GM23338 (cell line): Measurements from ENCODE around the gene HIVEP1. TPM values are rescaled to one million over a fixed set of nuclear protein-coding genes. Genes with fewer than 3 reads are reported as not detected.

Experiments
- ATAC-seq: fragments of 200-7000 bp; cut with Tn5 transposase; 3 replicates; pipeline ENCODE4 v1.9.1; 2020
- DNase-seq: peaks from one replicate; pipeline ENCODE4 v3.0.0-alpha.2; 2015; ENCODE audit warnings: low spot score
- H2AFZ ChIP-seq: fragments of 200-600 bp; sonication (generic); 2 replicates; pipeline ENCODE4 v1.8.0; 2016; ENCODE audit warnings: antibody characterized with exemption, mild to moderate bottlenecking, moderate library complexity
- H3F3A ChIP-seq: fragments of 200-600 bp; sonication (generic); replicated peaks from 2 replicates; pipeline ENCODE4 v1.8.0; 2017; ENCODE audit warnings: antibody characterized with exemption, mixed run types, low read depth
- H3K27ac ChIP-seq: fragments of 200-600 bp; sonication (generic); 2 replicates; pipeline ENCODE4 v1.6.1; 2016; ENCODE audit warnings: low read depth
- H3K27me3 ChIP-seq: fragments of 200-600 bp; sonication (generic); 2 replicates; pipeline ENCODE4 v1.8.0; 2016; ENCODE audit warnings: mild to moderate bottlenecking, mixed run types, moderate library complexity; ENCODE audit not compliant: insufficient read depth
- H3K36me3 ChIP-seq: fragments of 200-600 bp; sonication (generic); 2 replicates; pipeline ENCODE4 v1.8.0; 2016; ENCODE audit warnings: mild to moderate bottlenecking; ENCODE audit not compliant: insufficient read depth
- H3K4me1 ChIP-seq: fragments of 200-600 bp; sonication (generic); 2 replicates; pipeline ENCODE4 v1.8.0; 2016; ENCODE audit warnings: mild to moderate bottlenecking, moderate library complexity; ENCODE audit not compliant: insufficient read depth
- H3K4me2 ChIP-seq: fragments of 200-600 bp; sonication (generic); 2 replicates; pipeline ENCODE4 v1.7.1; 2017; ENCODE audit warnings: mixed run types
- H3K4me3 ChIP-seq: fragments of 200-600 bp; sonication (generic); 2 replicates; pipeline ENCODE4 v1.6.1; 2016; ENCODE audit warnings: mixed run types
- H3K79me2 ChIP-seq: fragments of 200-600 bp; sonication (generic); replicated peaks from 2 replicates; pipeline ENCODE4 v1.8.0; 2017; ENCODE audit warnings: mild to moderate bottlenecking; ENCODE audit not compliant: insufficient read depth
- H3K9me2 ChIP-seq: fragments of 200-600 bp; sonication (generic); 2 replicates; pipeline ENCODE4 v1.8.0; 2017; ENCODE audit not compliant: insufficient read depth
- H4K20me1 ChIP-seq: fragments of 200-600 bp; sonication (generic); replicated peaks from 2 replicates; pipeline ENCODE4 v1.8.0; 2017; ENCODE audit warnings: mild to moderate bottlenecking; ENCODE audit not compliant: insufficient read depth
- H3K27ac Mint-ChIP-seq: 2 replicates; pipeline ENCODE4 v1.8.0; 2020; ENCODE audit warnings: inconsistent platforms, mild to moderate bottlenecking, moderate library complexity, mixed read lengths
- H3K27me3 Mint-ChIP-seq: 3 replicates; pipeline ENCODE4 v1.8.0; 2022; ENCODE audit warnings: low read depth, mild to moderate bottlenecking, moderate library complexity, mixed read lengths, inconsistent platforms; ENCODE audit not compliant: insufficient read depth, poor library complexity
- H3K36me3 Mint-ChIP-seq: 3 replicates; pipeline ENCODE4 v1.8.0; 2021; ENCODE audit warnings: low read depth, mild to moderate bottlenecking, inconsistent platforms, moderate library complexity, mixed read lengths
- H3K4me1 Mint-ChIP-seq: 3 replicates; pipeline ENCODE4 v1.8.0; 2020; ENCODE audit warnings: mild to moderate bottlenecking, inconsistent platforms, mixed read lengths
- H3K4me3 Mint-ChIP-seq: 3 replicates; pipeline ENCODE4 v1.8.0; 2021; ENCODE audit warnings: moderate library complexity, mild to moderate bottlenecking, inconsistent platforms, mixed read lengths
- H3K9me3 Mint-ChIP-seq: 3 replicates; pipeline ENCODE4 v1.8.0; 2020; ENCODE audit warnings: moderate library complexity, mild to moderate bottlenecking, inconsistent platforms, mixed read lengths
- CREB1 ChIP-seq: fragments of 250-450 bp; sonication (Bioruptor Pico); IDR thresholded peaks from 2 replicates; pipeline ENCODE4 v1.5.0; 2020; ENCODE audit warnings: low read depth, mild to moderate bottlenecking, moderate library complexity
- EZH2 ChIP-seq: fragments of 200-600 bp; sonication (generic); IDR thresholded peaks from one replicate; pipeline ENCODE4 v1.8.0; 2017; ENCODE audit warnings: antibody characterized with exemption, mild to moderate bottlenecking, low read depth; ENCODE audit not compliant: unreplicated experiment
- EZH2phosphoT487 ChIP-seq: fragments of 200-600 bp; sonication (generic); IDR thresholded peaks from one replicate; pipeline ENCODE4 v1.8.1; 2018; ENCODE audit warnings: antibody characterized with exemption; ENCODE audit not compliant: unreplicated experiment
- JUNB ChIP-seq: IDR thresholded peaks from one replicate; pipeline ENCODE4 v1.6.1; 2016; ENCODE audit warnings: antibody characterized with exemption; ENCODE audit not compliant: unreplicated experiment
- NANOG ChIP-seq: IDR thresholded peaks from 2 replicates; pipeline ENCODE4 v1.6.1; 2016; ENCODE audit warnings: antibody characterized with exemption, borderline replicate concordance
- POLR2AphosphoS5 ChIP-seq: IDR thresholded peaks from 2 replicates; pipeline ENCODE4 v1.6.1; 2016; ENCODE audit warnings: antibody characterized with exemption, low read depth
- STAT1 ChIP-seq: IDR thresholded peaks from one replicate; pipeline ENCODE4 v1.6.1; 2016; ENCODE audit warnings: antibody characterized with exemption; ENCODE audit not compliant: unreplicated experiment
- ZNF114 ChIP-seq: fragments of 250-450 bp; sonication (Bioruptor Pico); IDR thresholded peaks from 2 replicates; pipeline ENCODE4 v1.5.0; 2020; ENCODE audit warnings: mild to moderate bottlenecking, moderate library complexity
- ZNF331 ChIP-seq: fragments of 250-450 bp; sonication (Bioruptor Pico); IDR thresholded peaks from 2 replicates; pipeline ENCODE4 v1.5.0; 2020; ENCODE audit warnings: low read depth, mild to moderate bottlenecking, moderate library complexity
- polyA plus RNA-seq: library from polyadenylated mRNA; unstranded; fragments of >200 nt; fragmentation: Nextera tagmentation; extraction: Ambion mirVana; gene quantifications from 2 replicates; pipeline ENCODE4 v1.2.1, GENCODE V29; 2016
- total RNA-seq: library from RNA; depleted of rRNA; stranded (reverse); fragments of >200 nt; shearing (Covaris generic); gene quantifications from 2 replicates; pipeline ENCODE4 v1.2.3, GENCODE V29; 2014
- TF ChIP-seq, protein P1 (sequence below): IDR thresholded peaks from one replicate; pipeline ENCODE4 v1.6.1; 2018; ENCODE audit warnings: antibody characterized with exemption; ENCODE audit not compliant: unreplicated experiment
- TF ChIP-seq, protein P2 (sequence below): fragments of 250-450 bp; sonication (Bioruptor Pico); IDR thresholded peaks from 2 replicates; pipeline ENCODE4 v1.5.0; 2020; ENCODE audit warnings: mild to moderate bottlenecking, moderate library complexity
- TF ChIP-seq, protein P3 (sequence below): IDR thresholded peaks from 2 replicates; pipeline ENCODE4 v1.6.1; 2016; ENCODE audit warnings: antibody characterized with exemption
- TF ChIP-seq, protein P4 (sequence below), 2 experiments: fragments of 200-600 bp in 1 of 2; sonication (generic) in 1 of 2; conservative IDR thresholded peaks; 2 replicates each; pipeline versions ENCODE4 v1.5.1 to v1.6.1; 2016 to 2017; ENCODE audit warnings: antibody characterized with exemption in 2 of 2, low read depth in 2 of 2, mild to moderate bottlenecking in 2 of 2, moderate library complexity in 1 of 2

HIVEP1 gene
- total and polyA plus RNA-seq, 2 experiments from 2014 or later, result 10.1 to 21.7 TPM

DNA sequence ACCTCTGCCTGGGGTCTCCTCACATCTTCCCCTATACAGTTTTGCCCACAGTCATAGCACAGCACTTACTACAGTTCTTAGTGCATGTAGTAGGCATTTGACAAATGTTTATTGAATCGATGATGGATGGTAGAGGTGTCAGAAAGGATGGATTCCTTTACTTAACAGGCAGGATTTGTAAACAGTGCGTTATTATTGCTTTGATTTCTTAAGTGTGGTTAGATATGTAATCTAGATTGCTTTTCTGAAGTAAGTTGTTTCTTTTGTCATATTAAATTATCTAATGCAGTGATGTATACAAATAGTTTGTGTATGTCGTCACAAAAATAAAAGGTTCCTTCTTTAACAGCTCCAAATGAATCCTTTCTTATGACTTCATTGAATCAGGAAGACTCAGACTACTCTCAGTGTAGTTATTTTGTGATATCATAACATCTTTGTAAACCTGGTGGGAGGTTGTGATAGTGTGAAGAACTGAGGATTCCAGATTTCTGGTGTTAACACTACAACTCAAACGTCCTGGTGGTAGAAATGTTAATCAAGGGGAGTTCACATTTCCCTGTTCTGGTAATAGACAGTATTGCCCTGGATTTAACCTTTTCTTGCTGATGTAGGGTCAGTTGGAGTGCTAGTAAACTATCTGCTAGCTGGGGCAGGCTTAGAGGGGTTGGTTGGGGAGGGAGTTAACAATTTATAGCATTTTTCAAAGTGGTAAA, 87.7 kb downstream of the HIVEP1 start:
- ATAC-seq (no peak), DNase-seq (no peak)
- no peak overlapping the region for H3K4me3 Mint-ChIP-seq
- H3K36me3 ChIP-seq, result no peaks in the 10 kb centered on the region
- H3K9me3 Mint-ChIP-seq, result no peaks in the 10 kb centered on the region
- H3K4me1 Mint-ChIP-seq, result peaks cover 5% of the 10 kb centered on the region
- no peaks in the 10 kb centered on the region for H3K27me3 ChIP-seq
- peaks cover 4% of the 10 kb centered on the region; the same call in 1 of the 2 replicates for H3K79me2 ChIP-seq
- H4K20me1 ChIP-seq, result 0 out of 2 replicates have a peak, but pooled peaks cover 3% of the 10 kb centered on the region
- no peaks in the 10 kb centered on the region for H3K9me2 ChIP-seq
- H3K27ac ChIP-seq, result no peak overlapping the region
- H3K27ac Mint-ChIP-seq, result no peak overlapping the region
- H3K4me2 ChIP-seq, result no peak overlapping the region
- H3K27me3 Mint-ChIP-seq, result no peaks in the 10 kb centered on the region
- no peak overlapping the region for H3K4me3 ChIP-seq
- no peak overlapping the region for H2AFZ ChIP-seq
- H3F3A ChIP-seq, result no peaks in the 10 kb centered on the region
- no peaks in the 10 kb centered on the region for H3K36me3 Mint-ChIP-seq
- TF ChIP-seq NANOG (no peak), JUNB (no peak), EZH2 (no peak), ZNF331 (CRISPR knock-in tag) (no peak), CREB1 (CRISPR knock-in tag) (no peak), ZNF114 (CRISPR knock-in tag) (no peak), EZH2phosphoT487 (no peak), STAT1 (no peak), POLR2AphosphoS5 (no peak)
- TF ChIP-seq, protein P1, sequence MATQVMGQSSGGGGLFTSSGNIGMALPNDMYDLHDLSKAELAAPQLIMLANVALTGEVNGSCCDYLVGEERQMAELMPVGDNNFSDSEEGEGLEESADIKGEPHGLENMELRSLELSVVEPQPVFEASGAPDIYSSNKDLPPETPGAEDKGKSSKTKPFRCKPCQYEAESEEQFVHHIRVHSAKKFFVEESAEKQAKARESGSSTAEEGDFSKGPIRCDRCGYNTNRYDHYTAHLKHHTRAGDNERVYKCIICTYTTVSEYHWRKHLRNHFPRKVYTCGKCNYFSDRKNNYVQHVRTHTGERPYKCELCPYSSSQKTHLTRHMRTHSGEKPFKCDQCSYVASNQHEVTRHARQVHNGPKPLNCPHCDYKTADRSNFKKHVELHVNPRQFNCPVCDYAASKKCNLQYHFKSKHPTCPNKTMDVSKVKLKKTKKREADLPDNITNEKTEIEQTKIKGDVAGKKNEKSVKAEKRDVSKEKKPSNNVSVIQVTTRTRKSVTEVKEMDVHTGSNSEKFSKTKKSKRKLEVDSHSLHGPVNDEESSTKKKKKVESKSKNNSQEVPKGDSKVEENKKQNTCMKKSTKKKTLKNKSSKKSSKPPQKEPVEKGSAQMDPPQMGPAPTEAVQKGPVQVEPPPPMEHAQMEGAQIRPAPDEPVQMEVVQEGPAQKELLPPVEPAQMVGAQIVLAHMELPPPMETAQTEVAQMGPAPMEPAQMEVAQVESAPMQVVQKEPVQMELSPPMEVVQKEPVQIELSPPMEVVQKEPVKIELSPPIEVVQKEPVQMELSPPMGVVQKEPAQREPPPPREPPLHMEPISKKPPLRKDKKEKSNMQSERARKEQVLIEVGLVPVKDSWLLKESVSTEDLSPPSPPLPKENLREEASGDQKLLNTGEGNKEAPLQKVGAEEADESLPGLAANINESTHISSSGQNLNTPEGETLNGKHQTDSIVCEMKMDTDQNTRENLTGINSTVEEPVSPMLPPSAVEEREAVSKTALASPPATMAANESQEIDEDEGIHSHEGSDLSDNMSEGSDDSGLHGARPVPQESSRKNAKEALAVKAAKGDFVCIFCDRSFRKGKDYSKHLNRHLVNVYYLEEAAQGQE, result no peak
- TF ChIP-seq, protein P2, sequence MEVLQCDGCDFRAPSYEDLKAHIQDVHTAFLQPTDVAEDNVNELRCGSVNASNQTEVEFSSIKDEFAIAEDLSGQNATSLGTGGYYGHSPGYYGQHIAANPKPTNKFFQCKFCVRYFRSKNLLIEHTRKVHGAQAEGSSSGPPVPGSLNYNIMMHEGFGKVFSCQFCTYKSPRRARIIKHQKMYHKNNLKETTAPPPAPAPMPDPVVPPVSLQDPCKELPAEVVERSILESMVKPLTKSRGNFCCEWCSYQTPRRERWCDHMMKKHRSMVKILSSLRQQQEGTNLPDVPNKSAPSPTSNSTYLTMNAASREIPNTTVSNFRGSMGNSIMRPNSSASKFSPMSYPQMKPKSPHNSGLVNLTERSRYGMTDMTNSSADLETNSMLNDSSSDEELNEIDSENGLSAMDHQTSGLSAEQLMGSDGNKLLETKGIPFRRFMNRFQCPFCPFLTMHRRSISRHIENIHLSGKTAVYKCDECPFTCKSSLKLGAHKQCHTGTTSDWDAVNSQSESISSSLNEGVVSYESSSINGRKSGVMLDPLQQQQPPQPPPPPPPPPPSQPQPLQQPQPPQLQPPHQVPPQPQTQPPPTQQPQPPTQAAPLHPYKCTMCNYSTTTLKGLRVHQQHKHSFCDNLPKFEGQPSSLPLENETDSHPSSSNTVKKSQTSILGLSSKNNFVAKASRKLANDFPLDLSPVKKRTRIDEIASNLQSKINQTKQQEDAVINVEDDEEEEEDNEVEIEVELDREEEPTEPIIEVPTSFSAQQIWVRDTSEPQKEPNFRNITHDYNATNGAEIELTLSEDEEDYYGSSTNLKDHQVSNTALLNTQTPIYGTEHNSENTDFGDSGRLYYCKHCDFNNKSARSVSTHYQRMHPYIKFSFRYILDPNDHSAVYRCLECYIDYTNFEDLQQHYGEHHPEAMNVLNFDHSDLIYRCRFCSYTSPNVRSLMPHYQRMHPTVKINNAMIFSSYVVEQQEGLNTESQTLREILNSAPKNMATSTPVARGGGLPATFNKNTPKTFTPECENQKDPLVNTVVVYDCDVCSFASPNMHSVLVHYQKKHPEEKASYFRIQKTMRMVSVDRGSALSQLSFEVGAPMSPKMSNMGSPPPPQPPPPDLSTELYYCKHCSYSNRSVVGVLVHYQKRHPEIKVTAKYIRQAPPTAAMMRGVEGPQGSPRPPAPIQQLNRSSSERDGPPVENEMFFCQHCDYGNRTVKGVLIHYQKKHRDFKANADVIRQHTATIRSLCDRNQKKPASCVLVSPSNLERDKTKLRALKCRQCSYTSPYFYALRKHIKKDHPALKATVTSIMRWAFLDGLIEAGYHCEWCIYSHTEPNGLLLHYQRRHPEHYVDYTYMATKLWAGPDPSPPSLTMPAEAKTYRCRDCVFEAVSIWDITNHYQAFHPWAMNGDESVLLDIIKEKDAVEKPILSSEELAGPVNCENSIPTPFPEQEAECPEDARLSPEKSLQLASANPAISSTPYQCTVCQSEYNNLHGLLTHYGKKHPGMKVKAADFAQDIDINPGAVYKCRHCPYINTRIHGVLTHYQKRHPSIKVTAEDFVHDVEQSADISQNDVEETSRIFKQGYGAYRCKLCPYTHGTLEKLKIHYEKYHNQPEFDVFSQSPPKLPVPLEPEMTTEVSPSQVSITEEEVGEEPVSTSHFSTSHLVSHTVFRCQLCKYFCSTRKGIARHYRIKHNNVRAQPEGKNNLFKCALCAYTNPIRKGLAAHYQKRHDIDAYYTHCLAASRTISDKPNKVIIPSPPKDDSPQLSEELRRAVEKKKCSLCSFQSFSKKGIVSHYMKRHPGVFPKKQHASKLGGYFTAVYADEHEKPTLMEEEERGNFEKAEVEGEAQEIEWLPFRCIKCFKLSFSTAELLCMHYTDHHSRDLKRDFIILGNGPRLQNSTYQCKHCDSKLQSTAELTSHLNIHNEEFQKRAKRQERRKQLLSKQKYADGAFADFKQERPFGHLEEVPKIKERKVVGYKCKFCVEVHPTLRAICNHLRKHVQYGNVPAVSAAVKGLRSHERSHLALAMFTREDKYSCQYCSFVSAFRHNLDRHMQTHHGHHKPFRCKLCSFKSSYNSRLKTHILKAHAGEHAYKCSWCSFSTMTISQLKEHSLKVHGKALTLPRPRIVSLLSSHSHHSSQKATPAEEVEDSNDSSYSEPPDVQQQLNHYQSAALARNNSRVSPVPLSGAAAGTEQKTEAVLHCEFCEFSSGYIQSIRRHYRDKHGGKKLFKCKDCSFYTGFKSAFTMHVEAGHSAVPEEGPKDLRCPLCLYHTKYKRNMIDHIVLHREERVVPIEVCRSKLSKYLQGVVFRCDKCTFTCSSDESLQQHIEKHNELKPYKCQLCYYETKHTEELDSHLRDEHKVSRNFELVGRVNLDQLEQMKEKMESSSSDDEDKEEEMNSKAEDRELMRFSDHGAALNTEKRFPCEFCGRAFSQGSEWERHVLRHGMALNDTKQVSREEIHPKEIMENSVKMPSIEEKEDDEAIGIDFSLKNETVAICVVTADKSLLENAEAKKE (CRISPR knock-in tag), result no peak
- TF ChIP-seq, protein P3, sequence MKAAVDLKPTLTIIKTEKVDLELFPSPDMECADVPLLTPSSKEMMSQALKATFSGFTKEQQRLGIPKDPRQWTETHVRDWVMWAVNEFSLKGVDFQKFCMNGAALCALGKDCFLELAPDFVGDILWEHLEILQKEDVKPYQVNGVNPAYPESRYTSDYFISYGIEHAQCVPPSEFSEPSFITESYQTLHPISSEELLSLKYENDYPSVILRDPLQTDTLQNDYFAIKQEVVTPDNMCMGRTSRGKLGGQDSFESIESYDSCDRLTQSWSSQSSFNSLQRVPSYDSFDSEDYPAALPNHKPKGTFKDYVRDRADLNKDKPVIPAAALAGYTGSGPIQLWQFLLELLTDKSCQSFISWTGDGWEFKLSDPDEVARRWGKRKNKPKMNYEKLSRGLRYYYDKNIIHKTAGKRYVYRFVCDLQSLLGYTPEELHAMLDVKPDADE, result no peak
- TF ChIP-seq, protein P4, sequence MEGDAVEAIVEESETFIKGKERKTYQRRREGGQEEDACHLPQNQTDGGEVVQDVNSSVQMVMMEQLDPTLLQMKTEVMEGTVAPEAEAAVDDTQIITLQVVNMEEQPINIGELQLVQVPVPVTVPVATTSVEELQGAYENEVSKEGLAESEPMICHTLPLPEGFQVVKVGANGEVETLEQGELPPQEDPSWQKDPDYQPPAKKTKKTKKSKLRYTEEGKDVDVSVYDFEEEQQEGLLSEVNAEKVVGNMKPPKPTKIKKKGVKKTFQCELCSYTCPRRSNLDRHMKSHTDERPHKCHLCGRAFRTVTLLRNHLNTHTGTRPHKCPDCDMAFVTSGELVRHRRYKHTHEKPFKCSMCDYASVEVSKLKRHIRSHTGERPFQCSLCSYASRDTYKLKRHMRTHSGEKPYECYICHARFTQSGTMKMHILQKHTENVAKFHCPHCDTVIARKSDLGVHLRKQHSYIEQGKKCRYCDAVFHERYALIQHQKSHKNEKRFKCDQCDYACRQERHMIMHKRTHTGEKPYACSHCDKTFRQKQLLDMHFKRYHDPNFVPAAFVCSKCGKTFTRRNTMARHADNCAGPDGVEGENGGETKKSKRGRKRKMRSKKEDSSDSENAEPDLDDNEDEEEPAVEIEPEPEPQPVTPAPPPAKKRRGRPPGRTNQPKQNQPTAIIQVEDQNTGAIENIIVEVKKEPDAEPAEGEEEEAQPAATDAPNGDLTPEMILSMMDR (conservative IDR thresholded peaks at IDR 0.05; ENCODE audit: low read depth in 2 of 2), result no peak
- no peaks in the 10 kb centered on the region for H3K4me1 ChIP-seq
